ENCODE measurements around the gene SMYD4.

SMYD4 gene

GRCh38 chr17:1829216-1829591 lies 498 bp downstream of the SMYD4 start:
- POLR2A ChIA-PET: interaction anchor here (0.6 to 2.1 kb wide), 19 partner anchors 9 to 196 kb away, joined by 3 to 26 read pairs (median 4); partner anchors contain the start of genes PRPF8 and RTN4RL1
- Histone ChIP-seq H3K9me3 (ENCODE audit: control insufficient read depth, insufficient read depth, low read depth, low read length) (no peaks in the 10 kb centered on the region), H3K4me1 (ENCODE audit: control insufficient read depth, insufficient read depth, low read length) (0 out of 2 replicates have a peak, but pooled peaks cover 3% of the 10 kb centered on the region), H3K27ac (ENCODE audit: extremely low read depth, low read depth, low read length) (peak overlapping the region; percentile 59; the same call in 1 of the 2 replicates), H3K36me3 (ENCODE audit: control insufficient read depth in 2 of 2, insufficient read depth in 1 of 2, low read length in 2 of 2) (peaks cover 43 to 53% of the 10 kb centered on the region in 2 experiments), H3K4me3 (ENCODE audit: low read depth, low read length) (peak overlapping the region; percentile 88)
- TF ChIP-seq PRDM10 (tag by site-specific recombination; IDR thresholded peaks at IDR 0.05): peak; percentile 53; the same call in 1 of the 2 replicates
- peak; percentile 64; the same call in 1 of the 2 replicates for TF ChIP-seq ZNF580 (tag by site-specific recombination; IDR thresholded peaks at IDR 0.05)
- TF ChIP-seq ZNF629 (tag by site-specific recombination; IDR thresholded peaks at IDR 0.05): peak; percentile 42; the same call in 1 of the 2 replicates
- peak; percentile 66 for TF ChIP-seq ZNF600 (tag by site-specific recombination; IDR thresholded peaks at IDR 0.05)
- TF ChIP-seq ZNF843 (tag by site-specific recombination; IDR thresholded peaks at IDR 0.05): 0 out of 2 replicates have a peak, but pooled peaks have one; percentile 22
- no peak for TF ChIP-seq ZNF221 (tag by site-specific recombination; IDR thresholded peaks at IDR 0.05; ENCODE audit: borderline replicate concordance)
- TF ChIP-seq ELK4 (IDR thresholded peaks at IDR 0.05; ENCODE audit: borderline replicate concordance, low read depth, low read length): no peak
- 0 out of 2 replicates have a peak, but pooled peaks have one; percentile 14 for TF ChIP-seq ZNF623 (tag by site-specific recombination; IDR thresholded peaks at IDR 0.05)
- 0 out of 2 replicates have a peak, but pooled peaks have one; percentile 35 for TF ChIP-seq SP7 (tag by site-specific recombination; IDR thresholded peaks at IDR 0.05)
- TF ChIP-seq KLF17 (tag by site-specific recombination; IDR thresholded peaks at IDR 0.05): peak; percentile 43; the same call in 1 of the 2 replicates
- 0 out of 2 replicates have a peak, but pooled peaks have one; percentile 10 for TF ChIP-seq KLF1 (tag by site-specific recombination; IDR thresholded peaks at IDR 0.05)
- peak; percentile 18; the same call in 1 of the 2 replicates for TF ChIP-seq GLIS2 (tag by site-specific recombination; IDR thresholded peaks at IDR 0.05)
- no peak for TF ChIP-seq ZNF26 (tag by site-specific recombination; IDR thresholded peaks at IDR 0.05)
- 0 out of 2 replicates have a peak, but pooled peaks have one; percentile 28 for TF ChIP-seq SP3 (tag by site-specific recombination; IDR thresholded peaks at IDR 0.05)
- no peak for TF ChIP-seq KLF16 (tag by site-specific recombination; IDR thresholded peaks at IDR 0.05)
- TF ChIP-seq GFI1B (tag by site-specific recombination; IDR thresholded peaks at IDR 0.05): peak; percentile 46; the same call in 1 of the 2 replicates
- TF ChIP-seq ZNF747 (tag by site-specific recombination; IDR thresholded peaks at IDR 0.05): no peak
- TF ChIP-seq GLIS1 (tag by site-specific recombination; IDR thresholded peaks at IDR 0.05): peak; percentile 33
- peak; percentile 40 for TF ChIP-seq PATZ1 (tag by site-specific recombination; IDR thresholded peaks at IDR 0.05)
- CTCF ChIA-PET: interaction anchor here (0.6 to 2.2 kb wide), 4 partner anchors 11 to 56 kb away, joined by 3 to 8 read pairs (median 4); no protein-coding TSS in a partner anchor

Measured in HEK293 (cell line).